ENCODE results near the gene ADH1B. TPM values are rescaled to one million over a fixed set of nuclear protein-coding genes. Genes with fewer than 3 reads are reported as not detected.

The ADH1B gene
- 0.38 and 0.85 TPM in 2 replicates for total RNA-seq

DNA sequence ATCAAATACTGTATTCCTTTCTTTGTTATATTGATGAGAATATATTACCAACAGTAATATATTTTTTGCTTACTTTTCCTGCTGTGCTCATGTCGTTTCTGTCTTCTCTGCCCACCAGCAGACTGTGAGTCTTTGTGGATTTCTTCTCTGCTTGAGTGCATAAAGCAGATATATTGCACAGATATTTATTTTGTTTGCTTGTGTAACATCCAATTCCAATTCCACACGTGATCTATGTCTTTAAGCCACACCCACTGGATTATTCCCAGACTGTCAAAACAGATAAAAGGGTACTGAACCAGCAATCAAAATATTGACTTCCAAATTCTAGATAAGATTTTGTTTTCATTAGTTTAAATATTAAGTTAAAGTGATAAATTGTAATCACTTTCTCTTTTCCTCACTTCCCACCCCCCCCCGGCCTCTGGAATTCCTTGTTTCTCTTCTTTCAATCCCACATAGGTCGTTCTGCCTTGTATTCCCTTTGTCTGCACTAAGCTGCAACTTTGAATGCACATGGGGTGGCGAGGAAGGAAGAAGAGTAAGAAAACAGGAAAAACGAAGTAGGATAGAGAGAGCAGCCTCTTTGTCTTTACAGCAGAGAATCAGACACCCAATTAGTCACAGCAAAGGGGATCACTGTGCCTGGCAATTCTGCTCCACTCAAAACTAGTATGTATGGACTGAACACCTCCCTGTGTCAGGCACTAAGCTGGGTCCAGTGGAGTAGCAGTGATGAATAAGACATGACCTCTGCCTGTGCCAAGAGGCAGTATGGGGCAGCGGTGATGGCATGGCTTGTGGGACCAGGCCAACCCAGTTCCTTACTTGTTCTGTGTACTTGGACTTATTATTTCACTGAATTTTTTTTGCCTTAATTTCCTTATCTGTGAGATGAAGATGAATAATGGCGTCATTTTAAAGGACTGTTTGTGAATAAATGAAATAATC lies at the start of gene ADH1B:
Gene ADH1B, minus strand, starts transcription at position 161 of the 951 bp plus-strand sequence. Its CDS starts 70 bp downstream, at position 91.

DNA sequence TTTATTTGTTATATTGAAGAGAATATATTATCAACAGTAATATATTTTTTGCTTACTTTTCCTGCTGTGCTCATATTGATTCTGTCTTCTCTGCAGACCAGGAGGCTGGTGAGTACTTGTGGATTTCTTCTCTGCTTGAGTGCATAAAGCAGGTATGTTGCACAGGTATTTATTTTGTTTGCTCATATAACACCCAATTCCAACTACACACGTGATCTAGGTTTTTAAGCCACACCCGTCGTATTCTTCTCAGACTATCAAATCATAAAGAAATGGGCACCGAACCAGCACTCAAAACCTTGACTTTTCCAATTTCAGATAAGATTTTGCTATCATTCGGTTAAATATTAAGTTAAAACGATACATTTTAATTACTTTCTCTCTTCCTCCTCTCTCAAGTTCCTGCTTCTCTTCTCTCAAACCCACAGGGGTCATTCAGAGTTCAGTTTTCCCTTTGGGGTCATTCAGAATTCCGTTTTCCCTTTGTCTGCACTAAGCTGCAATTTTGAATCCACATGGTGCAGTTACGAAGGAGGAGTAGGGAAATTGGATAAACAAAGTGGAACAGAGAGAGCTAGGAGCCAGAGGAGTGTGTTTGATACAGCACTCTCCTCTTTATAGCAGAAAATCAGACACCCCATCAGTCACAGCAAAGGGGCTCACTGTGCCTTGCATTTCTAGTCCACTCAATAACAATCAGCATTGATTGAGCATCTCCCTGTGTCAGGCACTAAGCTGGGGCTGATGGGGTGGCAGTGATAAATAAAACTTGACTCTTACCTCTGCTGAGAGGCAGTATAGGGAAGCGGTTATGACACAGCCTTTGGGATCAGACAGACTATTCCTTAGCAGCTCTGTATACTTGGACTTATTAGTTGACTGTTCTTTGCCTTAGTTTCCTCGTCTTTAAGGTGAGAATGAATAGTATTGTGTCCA lies 31.7 kb upstream of the ADH1B start, which contains the start of gene ADH1C:
Gene ADH1C, minus strand, starts transcription at position 145 of the 936 bp plus-strand sequence. Its CDS starts 71 bp downstream, at position 74.

GRCh38 chr4:99290848-99291786 lies 30.1 kb downstream of the ADH1B start, which contains the start of gene ADH1A:
Gene ADH1A, minus strand, starts transcription at chr4:99290985. Its CDS starts 71 bp downstream, at chr4:99290914.

Other genes with a start within 250 kb of the ADH1B start
- 170 and 191 TPM in 2 replicates for gene ADH5, start 232.6 kb downstream of the ADH1B start, total RNA-seq
- gene ADH4, start 177.1 kb downstream of the ADH1B start, total RNA-seq: 0.28 TPM in 1 of 2 replicates, not detected in the other
- under 0.01 TPM in 1 of 2 replicates, not detected in the other for gene ADH6, start 102.2 kb downstream of the ADH1B start, total RNA-seq
- gene ADH1A, start 30.4 kb downstream of the ADH1B start, total RNA-seq: not detected in 2 replicates
- gene ADH1C, start 31.3 kb upstream of the ADH1B start, total RNA-seq: under 0.01 TPM in 1 of 2 replicates, not detected in the other
- gene ADH7, start 113.9 kb upstream of the ADH1B start, total RNA-seq: not detected in 2 replicates
- gene C4orf17, start 189.6 kb upstream of the ADH1B start, total RNA-seq: not detected in 2 replicates
- gene TRMT10A, start 242.6 kb upstream of the ADH1B start, total RNA-seq: 6.8 and 11.5 TPM in 2 replicates

All from regular cardiac myocyte (primary cell).